H1 (cell line): ENCODE results near the gene SPTBN4. TPM values are rescaled to one million over a fixed set of nuclear protein-coding genes. Genes with fewer than 3 reads are reported as not detected.
A peak's percentile ranks its signal among the peaks of the same experiment; 100 is the strongest.

ENCODE experiments used
- ATF3 ChIP-seq: IDR thresholded peaks from 2 replicates; pipeline ENCODE4 v1.6.1; 2011; ENCODE audit warnings: low read depth, mild to moderate bottlenecking, low read length; ENCODE audit not compliant: insufficient read depth
- GABPA ChIP-seq: IDR thresholded peaks from 2 replicates; pipeline ENCODE4 v1.6.1; 2011; ENCODE audit warnings: mild to moderate bottlenecking, low read length, moderate library complexity, borderline replicate concordance; ENCODE audit not compliant: insufficient read depth
- KDM4A ChIP-seq: IDR thresholded peaks from one replicate; pipeline ENCODE4 v1.7.1; 2012; ENCODE audit warnings: low read depth, mild to moderate bottlenecking, moderate library complexity, low read length, inconsistent platforms; ENCODE audit not compliant: severe bottlenecking
- NANOG ChIP-seq: IDR thresholded peaks from 2 replicates; pipeline ENCODE4 v1.6.1; 2011; ENCODE audit warnings: low read length, low read depth, mild to moderate bottlenecking, inconsistent platforms; ENCODE audit not compliant: insufficient read depth, poor library complexity, severe bottlenecking
- PHF8 ChIP-seq: fragments of 200-600 bp; sonication (generic); conservative IDR thresholded peaks from 2 replicates; pipeline ENCODE4 v1.7.1; 2012; ENCODE audit warnings: low read depth, mild to moderate bottlenecking, inconsistent platforms, low read length, moderate library complexity
- RNF2 ChIP-seq: fragments of 200-900, 300-1000 bp; sonication (generic); IDR thresholded peaks from 2 replicates; pipeline ENCODE4 v1.7.1; 2016; ENCODE audit warnings: borderline replicate concordance, low read depth, mild to moderate bottlenecking, antibody characterized with exemption, low read length; ENCODE audit not compliant: poor library complexity, severe bottlenecking; ENCODE audit errors: missing control alignments
- SIN3A ChIP-seq, 2 experiments: IDR thresholded peaks in 1 of 2; conservative IDR thresholded peaks in 1 of 2; 2 replicates each; pipeline ENCODE4 v1.6.1; 2011 to 2012; ENCODE audit warnings: low read length in 2 of 2, improper control_type of control experiment in 1 of 2, low read depth in 1 of 2, mild to moderate bottlenecking in 1 of 2
- TBP ChIP-seq: IDR thresholded peaks from 2 replicates; pipeline ENCODE4 v1.6.1; 2011; ENCODE audit warnings: low read depth, low read length, improper control_type of control experiment
- polyA plus RNA-seq, 7 experiments: library from polyadenylated mRNA; depleted of rRNA in 3 of 7; stranded (reverse) in 5 of 7; unstranded in 2 of 7; fragments of >200 nt in 5 of 7; fragments of 200-250 nt in 2 of 7; gene quantifications; 1 replicate in 5 of 7; 2 replicates in 1 of 7; 4 replicates in 1 of 7; pipeline versions ENCODE4 v1.2.1 to v1.2.3, GENCODE V29; 2011 to 2013; ENCODE audit warnings: missing spikeins in 2 of 7, mixed read lengths in 2 of 7
- total RNA-seq: library from RNA; stranded (reverse); fragmentation: NEBNext Ultra II Directional; extraction: Animal tissue kit (Norgen Biotek cat#: 25700); gene quantifications from 2 replicates; pipeline ENCODE4 v1.2.1, GENCODE V29; 2021

The SPTBN4 gene
- total and polyA plus RNA-seq, 2 of the 8 experiments (the other 6 are each of a cell fraction or from before 2014, with no cell fraction given): 1.9 to 3.0 TPM

DNA sequence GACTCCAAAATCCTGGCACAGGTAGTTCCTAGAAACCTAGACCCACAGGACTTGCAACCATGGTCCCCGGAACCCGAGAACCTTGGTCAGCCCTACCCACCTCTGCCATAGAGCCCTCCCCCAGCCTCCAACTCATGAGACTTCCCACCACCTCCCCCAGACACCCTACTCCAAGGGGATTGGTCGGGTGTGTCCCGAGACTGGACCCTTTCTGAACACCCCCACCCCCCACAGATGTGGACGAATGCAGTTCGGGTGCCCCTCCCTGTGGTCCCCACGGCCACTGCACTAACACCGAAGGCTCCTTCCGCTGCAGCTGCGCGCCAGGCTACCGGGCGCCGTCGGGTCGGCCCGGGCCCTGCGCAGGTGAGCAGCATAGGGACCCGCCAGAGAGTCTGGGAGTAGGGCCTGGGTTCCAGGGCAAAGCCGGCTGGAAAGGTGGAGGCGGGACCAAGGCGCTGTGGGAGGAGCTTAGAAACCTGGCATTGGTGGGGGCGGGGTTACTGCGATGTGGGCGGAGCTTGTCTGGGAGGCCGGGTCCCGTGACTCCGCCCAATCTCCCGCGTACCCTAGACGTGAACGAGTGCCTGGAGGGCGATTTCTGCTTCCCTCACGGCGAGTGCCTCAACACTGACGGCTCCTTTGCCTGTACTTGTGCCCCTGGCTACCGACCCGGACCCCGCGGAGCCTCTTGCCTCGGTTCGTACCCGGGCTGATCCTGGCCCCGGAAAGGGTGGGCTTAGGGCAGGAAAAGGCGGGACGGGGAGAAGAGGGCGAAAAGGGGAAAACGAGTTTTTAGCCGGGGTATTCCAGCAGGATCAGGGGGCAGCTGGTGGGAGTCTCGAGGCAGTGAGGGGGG is 146.3 kb downstream of the SPTBN4 start (continued):
- no peak for TF ChIP-seq RNF2
- 0 out of 2 replicates have a peak, but pooled peaks have one; percentile 33 for TF ChIP-seq TBP
- TF ChIP-seq NANOG: no peak
- TF ChIP-seq KDM4A: peak; percentile 92
- no peak for TF ChIP-seq GABPA
- 0 out of 2 replicates have a peak, but pooled peaks have one; percentile 48 for TF ChIP-seq PHF8
- peak in 1 of 2 experiments; percentile 60; a peak in 2 of 4 replicates for TF ChIP-seq SIN3A (conservative IDR thresholded peaks at IDR 0.05 in 1 of 2, IDR thresholded peaks at IDR 0.05 in 1 of 2; ENCODE audit: low read depth in 1 of 2, low read length in 2 of 2)
- no peak for TF ChIP-seq ATF3
